KOPT-K1 (cell line): ENCODE data around the gene TLCD3B.
"Not testable (repeated sequence)": the region's sequence is repeated elsewhere in the genome, so short reads cannot be mapped to it uniquely, and the experiment has no call there.

Experiments used
- H3K27ac ChIP-seq: fragments of 200-600 bp; sonication (generic); 2 replicates; pipeline ENCODE4 v1.5.1; 2016; ENCODE audit warnings: antibody characterized with exemption, mild to moderate bottlenecking, low read depth, low read length; ENCODE audit not compliant: poor library complexity, severe bottlenecking
- H3K36me3 ChIP-seq: fragments of 200-600 bp; sonication (generic); 2 replicates; pipeline ENCODE4 v1.5.1; 2017; ENCODE audit warnings: antibody characterized with exemption, mild to moderate bottlenecking, low read length, moderate library complexity; ENCODE audit not compliant: insufficient read depth
- H3K9me3 ChIP-seq: fragments of 200-600 bp; sonication (generic); 2 replicates; pipeline ENCODE4 v1.5.1; 2017; ENCODE audit warnings: antibody characterized with exemption, low read length, mild to moderate bottlenecking; ENCODE audit not compliant: insufficient read depth, poor library complexity, severe bottlenecking

TLCD3B gene

DNA sequence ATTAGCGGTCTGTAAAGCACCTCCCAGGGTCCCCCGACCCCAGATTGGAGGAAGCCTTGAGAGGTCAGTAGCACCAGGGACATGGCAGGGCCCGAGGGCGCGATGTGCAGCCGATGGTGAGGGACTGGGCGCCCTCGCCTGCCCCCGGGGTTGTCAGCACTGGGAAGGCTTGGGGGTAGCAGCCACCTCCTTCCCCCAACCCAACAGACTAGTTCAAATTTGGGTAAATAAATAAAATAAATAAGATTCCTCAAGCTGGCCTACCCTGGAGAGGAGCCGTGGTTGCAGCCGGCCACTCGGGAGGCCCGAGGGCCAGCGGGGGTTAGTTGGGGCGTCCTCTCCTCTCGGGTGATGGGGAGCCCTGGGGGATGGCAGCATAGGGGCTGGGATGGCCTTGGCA lies 6.6 kb downstream of the TLCD3B start:
- Histone ChIP-seq H3K27ac (no peak overlapping the region), H3K36me3 (no peaks in the 10 kb centered on the region), H3K9me3 (no peaks in the 10 kb centered on the region)

DNA sequence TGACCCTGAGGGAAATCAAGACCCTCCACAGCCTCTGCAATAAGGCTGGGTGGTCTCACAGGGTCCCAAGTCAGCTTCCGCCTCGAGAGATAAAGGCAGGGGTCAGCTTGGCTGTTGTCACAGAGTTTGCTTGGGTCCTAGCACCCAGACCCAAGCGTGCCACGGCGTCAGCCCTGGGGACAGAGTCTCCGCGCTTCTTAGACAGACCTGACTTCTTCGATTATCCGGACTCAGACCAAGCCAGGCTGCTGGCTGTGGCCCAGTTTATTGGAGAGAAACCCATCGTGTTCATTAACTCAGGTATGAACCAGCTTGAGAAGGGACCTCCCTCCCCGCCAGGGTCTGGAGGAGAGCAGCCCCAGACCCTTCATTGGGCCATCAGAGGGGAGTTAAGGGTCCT lies 7.5 kb downstream of the TLCD3B start:
- H3K36me3 ChIP-seq, result no peaks in the 10 kb centered on the region
- H3K27ac ChIP-seq, result no peak overlapping the region
- no peaks in the 10 kb centered on the region for H3K9me3 ChIP-seq

DNA sequence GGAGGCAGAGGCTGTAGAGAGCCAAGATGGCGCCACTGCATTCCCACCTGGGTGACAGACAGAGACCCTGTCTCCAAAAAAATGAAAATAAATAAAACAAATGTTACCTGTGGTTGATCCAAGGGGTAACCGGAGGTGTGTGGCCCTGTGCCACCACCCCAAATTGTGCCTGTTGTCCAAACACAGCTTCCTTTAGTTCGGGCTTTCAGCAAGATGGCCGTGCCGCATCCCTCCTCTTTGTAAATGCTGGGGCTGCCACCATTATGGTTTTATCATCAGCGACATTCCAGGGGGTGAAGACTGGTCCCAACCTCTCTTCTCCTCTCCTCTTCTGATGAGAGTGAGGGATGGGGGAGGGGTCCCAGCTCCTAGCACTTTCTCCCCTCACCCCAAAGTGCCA lies 8.2 kb downstream of the TLCD3B start, which contains the start of gene C16orf92:
Gene C16orf92 (plus strand): TSS at position 312 of the 400 bp plus-strand sequence. CDS start 143 bp downstream, outside the sequence.
- Histone ChIP-seq H3K27ac (no peak within 1 kb of the TSS), H3K36me3 (no peaks in the 10 kb centered on the region), H3K9me3 (no peaks in the 10 kb centered on the region)

DNA sequence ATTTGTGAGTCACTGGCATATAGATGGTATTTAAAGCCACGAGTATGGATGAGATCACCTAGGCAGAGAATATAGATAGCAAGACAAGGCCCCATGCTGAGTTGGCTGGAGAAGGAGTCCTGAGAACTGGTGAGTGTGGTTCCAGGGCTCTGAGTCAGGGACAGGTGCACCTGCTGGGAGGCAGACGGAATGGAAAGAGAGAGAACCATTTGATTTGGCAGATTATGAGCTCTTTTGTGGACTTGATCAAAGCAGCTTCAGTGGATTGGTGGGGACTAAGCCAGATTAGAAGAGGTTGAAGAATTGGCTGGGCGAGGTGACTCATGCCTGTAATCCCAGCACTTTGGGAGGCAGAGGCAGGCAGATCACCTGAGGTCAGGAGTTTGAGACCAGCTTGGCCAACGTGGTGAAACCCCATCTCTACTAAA lies 12.3 kb downstream of the TLCD3B start:
- Histone ChIP-seq H3K27ac (no peak overlapping the region), H3K9me3 (no peaks in the 10 kb centered on the region), H3K36me3 (no peaks in the 10 kb centered on the region)

DNA sequence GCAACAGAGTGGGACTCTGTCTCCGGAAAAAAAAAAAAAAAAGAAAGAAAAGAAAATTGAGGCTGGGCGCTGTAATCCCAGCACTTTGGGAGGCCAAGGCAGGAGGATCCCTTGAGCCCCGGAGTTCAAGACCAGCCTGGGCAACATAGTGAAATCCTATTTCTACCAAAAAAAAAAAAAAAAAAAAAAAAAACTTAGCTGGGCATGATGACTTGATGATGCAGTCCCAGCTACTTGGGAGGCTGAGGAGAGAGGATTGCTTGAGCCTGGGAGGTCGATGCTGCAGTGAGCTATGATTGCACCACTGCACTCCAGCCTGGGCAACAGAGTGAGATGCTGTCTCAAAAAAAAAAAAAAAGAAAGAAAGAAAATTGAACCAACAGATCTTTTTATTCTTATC lies 13.1 kb downstream of the TLCD3B start:
- H3K27ac ChIP-seq, H3K36me3 ChIP-seq, H3K9me3 ChIP-seq: not testable (repeated sequence)

DNA sequence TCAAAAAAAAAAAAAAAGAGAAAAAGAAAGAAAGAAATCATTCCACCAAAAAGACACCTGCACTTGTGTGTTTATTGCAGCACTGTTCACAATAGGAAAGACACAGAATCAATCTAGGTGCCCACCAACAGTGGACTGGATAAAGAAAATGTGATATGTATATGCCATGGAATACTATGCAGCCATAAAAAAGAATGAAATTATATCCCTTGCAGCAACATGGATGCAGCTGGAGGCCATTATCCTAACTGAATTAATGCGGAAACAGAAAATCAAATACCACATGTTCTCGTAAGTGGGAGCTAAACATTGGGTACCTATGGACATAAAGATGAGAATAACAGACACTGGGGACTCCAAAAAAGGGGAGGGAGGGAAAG lies 13.8 kb downstream of the TLCD3B start:
- Histone ChIP-seq H3K27ac (no peak overlapping the region), H3K9me3 (no peaks in the 10 kb centered on the region), H3K36me3 (no peaks in the 10 kb centered on the region)

DNA sequence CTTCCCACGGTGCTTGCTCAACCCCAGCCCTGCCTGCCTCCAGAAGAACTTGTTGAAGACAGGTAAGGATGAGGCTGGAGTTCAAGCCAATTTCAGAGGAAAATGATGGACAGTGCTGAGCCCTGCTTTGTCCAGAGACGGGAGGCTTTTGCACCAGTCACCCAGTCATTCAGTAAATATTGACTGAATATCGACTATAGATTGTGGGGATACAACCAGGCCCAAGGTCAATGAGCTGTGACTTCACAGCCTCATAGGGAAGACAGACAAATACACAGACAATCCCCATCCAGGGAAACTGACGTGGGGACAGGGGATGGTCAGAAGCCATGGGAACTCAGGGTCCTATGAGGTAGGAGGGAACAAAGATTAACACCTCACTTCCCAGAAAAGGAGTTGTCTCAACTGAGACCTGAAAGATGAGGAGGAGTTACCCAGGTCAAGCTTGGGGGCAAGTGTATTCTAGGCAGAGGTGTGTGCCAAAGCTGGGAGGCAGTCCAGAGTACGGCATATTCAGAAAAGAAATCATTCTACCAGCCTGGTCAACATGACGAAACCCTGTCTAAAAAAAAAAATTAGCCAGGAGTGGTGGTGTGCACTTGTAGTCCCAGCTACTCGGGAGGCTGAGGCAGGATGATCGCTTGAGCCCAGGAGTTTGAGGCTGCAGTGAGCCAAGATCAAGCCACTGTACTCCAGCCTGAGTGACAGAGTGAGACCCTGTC lies 14.4 kb downstream of the TLCD3B start:
- H3K9me3 ChIP-seq, result no peaks in the 10 kb centered on the region
- no peak overlapping the region for H3K27ac ChIP-seq
- no peaks in the 10 kb centered on the region for H3K36me3 ChIP-seq

DNA sequence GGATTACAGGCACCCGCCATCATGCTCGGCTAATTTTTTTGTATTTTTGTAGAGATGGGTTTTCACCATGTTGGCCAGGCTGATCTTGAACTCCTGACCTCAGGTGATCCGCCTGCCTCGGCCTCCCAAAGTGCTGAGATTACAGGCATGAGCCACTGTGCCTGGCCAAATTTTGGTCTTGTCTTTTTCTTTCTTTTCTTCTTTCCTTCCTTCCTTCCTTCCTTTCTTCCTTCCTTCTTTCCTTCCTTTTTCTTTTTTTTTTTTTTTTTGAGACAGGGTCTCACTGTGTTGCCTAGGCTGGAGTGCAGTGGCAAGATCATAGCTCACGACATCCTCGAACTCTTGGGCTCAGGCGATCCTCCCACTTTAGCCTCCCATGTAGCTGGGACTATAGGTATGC lies 15.6 kb downstream of the TLCD3B start:
- H3K36me3 ChIP-seq, H3K9me3 ChIP-seq, H3K27ac ChIP-seq: not testable (repeated sequence)

DNA sequence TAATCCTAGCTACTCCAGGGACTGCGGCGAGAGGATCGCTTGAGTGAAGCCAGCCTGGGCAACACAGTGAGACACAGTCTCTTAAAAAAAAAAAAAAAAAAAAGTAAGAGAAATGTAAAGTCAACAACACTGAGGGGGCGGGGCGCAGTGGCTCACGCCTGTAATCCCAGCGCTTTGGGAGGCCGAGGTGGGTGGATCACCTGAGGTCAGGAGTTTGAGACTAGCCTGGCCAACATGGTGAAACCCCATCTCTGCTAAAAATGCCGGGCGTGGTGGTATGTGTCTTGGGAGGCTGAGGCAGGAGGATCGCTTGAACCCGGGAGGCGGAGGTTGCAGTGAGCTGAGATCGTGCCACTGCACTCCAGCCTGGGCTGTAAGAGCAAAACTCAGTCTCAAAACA lies 18.5 kb downstream of the TLCD3B start:
- H3K9me3 ChIP-seq, H3K36me3 ChIP-seq, H3K27ac ChIP-seq: not testable (repeated sequence)

DNA sequence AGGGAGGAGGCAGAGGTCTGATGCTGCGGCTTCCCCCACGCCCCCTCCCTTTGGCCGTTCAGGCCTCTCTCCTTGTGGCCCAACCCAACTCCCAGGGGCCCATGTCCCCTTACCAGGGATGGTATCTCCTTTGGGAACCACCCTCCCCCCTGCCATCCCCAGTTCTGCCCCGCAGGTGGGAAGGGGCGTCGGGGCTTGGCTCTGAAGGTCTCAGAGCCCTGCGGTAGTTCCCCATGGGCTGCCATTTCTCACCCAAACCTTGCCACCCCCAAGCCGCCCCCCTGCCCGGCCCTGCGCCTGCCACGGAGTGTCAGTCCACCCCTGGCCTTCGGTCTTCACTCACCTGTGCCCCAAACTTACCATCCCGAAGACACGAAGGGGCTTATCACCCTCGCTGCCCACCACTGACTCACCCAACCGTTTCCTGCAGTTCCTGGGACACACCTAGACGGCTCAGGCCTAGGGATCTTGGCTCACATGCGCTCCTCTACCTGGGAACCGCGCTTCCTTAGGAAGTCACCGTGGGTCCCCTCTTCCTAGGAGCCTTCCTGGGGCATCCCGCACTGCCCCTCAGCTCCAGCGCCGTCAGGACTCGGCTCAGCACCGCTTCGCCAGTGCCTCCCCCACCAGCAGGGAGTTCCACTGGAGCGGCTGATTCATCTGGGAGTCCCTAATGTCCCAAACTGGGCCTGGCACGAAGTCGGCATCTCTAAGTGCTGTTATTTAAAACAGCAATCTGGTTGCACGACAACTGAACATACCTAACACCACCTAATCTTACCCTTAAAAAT lies 19.2 kb downstream of the TLCD3B start:
- H3K27ac ChIP-seq, result no peak overlapping the region

DNA sequence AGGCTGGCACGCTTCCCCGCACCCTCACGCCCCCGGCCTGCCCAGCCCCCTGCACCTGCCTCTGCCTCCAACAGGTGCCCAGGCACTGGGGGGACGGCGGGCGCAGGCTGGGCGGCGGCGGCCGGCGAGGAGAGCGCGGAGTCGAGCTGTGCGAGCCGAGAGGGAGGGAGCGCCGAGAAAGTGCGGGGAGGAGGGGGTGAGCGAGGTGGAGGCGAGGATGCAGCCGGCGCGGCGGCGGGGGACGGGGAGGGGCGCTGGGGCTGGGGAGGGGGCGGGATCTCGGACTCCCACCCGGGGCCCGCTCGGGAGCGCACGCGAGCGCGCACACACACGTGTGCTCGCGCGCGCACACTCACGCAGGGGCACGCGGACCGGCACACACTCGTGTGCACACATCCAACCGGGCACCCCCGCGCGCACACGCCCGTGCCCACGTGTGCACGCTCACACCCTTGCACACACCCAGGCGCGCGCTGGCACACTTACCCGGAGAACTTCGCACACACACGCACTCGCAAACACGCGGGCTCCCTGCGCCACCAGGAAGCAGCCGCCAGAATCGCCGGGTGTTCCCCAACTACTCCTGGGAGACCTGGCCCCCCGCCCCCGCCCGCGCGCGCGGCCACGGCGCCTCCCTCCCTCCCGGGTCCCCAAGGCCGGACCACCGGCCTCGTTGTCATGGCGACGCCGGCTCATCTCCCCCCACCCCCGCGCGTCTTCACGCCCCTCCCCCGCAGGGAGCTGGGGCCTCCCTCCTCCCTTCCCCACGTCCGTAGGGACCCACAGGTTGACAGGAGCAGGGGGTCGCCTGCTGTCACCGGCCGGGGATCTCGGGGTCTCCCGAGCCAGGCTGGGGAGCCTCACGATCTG lies 20.0 kb downstream of the TLCD3B start, which contains the start of gene DOC2A:
Gene DOC2A (minus strand): TSS at position 184 of the 870 bp plus-strand sequence. CDS start 805 bp downstream, outside the sequence.
- H3K27ac ChIP-seq, result peak within 1 kb of the TSS; percentile 38
- H3K9me3 ChIP-seq, result no peaks in the 10 kb centered on the region
- 0 out of 2 replicates have a peak, but pooled peaks cover 3% of the 10 kb centered on the region for H3K36me3 ChIP-seq

More for the DNA sequence above, 19.2 kb downstream of the TLCD3B start:
- no peaks in the 10 kb centered on the region for H3K9me3 ChIP-seq
- H3K36me3 ChIP-seq, result no peaks in the 10 kb centered on the region

DNA sequence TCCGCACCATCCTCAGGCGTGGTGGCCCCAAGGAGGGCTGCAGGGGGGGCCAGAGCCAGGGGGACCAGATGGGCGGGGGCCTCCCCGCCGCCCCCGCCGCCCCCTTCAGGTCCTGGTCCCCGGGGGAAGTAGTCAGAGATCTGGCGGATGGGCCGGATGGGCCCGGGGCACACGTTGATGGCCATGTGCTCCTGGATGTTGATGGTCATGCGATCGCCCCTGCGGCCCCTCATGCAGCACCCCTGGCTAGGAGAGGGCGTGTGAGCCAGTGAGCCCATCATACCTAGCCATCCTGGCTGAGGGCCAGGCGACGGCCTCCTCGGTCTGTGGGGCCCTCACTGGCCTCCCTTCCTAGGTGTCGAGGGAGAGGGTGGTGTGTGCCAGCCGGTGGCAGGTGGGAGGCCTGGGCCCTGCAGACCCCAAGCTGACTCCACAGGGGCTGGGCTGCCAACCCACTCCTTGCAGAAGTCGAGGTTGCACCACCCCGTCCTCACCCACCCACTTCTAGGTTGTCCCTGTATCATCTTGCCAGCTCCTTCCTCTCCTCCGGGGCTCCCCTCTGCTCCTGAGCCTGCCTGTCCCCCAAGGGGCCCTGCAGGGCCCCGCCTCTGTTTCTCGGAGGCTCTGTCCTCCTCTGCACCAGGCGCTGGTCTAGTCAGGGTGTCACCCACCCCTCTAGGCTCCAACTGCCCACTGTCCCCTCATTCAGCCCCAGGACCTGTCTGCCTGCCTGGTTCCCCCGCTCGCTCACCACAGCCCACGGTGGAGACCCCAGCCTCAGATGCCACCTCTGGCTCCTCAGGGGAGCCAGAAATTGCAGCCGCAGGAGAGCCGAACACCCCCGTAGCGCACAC lies 20.9 kb downstream of the TLCD3B start:
- H3K27ac ChIP-seq, result peak overlapping the region; percentile 38
- H3K36me3 ChIP-seq, result 0 out of 2 replicates have a peak, but pooled peaks cover 11% of the 10 kb centered on the region
- no peaks in the 10 kb centered on the region for H3K9me3 ChIP-seq

DNA sequence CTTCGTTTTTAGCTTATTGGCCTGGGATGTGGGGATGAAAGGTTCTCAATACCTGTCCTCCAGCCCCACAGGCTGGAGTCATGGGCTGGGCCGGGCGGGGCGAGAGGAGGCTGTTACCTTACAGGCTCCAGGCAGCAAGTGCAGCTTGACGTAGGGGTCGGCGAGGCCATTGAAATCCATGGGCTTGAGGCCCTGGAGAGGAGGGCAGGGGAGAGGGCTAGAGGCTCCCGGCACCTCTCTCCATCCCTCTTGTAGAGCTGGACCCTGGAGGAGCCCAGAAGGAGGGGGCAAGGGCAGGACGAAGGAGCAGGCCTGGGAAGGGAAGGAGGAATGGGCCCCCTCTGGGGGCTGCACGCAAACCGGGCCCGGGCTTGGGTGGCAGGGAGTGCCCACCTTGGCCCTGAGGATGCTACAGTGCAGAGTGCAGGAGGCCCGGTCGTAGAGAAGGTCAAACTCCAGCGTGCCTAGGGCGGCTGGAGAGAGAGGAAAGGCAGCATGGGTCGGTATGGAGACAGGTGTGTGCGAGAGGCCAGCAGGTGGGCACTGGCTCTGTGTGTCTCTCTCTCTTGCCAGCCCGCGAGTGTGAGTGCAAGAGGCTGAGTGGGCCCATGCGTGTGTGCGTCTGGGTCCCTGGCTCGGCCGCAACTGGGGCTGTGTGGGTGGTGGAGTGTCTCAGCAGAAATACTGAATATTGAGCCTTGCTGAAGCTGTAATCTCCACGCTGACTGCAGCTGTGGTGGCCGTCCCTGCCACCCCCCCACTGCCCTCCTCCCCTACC lies 21.8 kb downstream of the TLCD3B start:
- Histone ChIP-seq H3K27ac (no peak overlapping the region), H3K36me3 (0 out of 2 replicates have a peak, but pooled peaks cover 11% of the 10 kb centered on the region), H3K9me3 (no peaks in the 10 kb centered on the region)
